Fibroblast of the aortic adventitia (primary cell): Measurements from ENCODE around the gene ZMAT5. TPM values are rescaled to one million over a fixed set of nuclear protein-coding genes. Genes with fewer than 3 reads are reported as not detected.

Experiments used
- DNase-seq: peaks from one replicate; pipeline ENCODE4 v3.0.0-alpha.2; 2010; ENCODE audit warnings: low read depth
- H3K4me3 ChIP-seq: 2 replicates; pipeline ENCODE4 v1.5.1; 2011; ENCODE audit warnings: low read depth, mild to moderate bottlenecking, control low read depth, low read length, moderate library complexity
- total RNA-seq: library from RNA; depleted of rRNA; stranded (reverse); fragments of >200 nt; gene quantifications from 2 replicates; pipeline ENCODE4 v1.2.3, GENCODE V29; 2012; ENCODE audit warnings: low replicate concordance
- TF ChIP-seq, protein P1 (sequence below): IDR thresholded peaks from 2 replicates; pipeline ENCODE4 v1.5.1; 2011; ENCODE audit warnings: mild to moderate bottlenecking, low read length, control low read depth, inconsistent platforms; ENCODE audit not compliant: insufficient read depth

Gene ZMAT5
- total RNA-seq, 1 donor: 17.2 TPM

- TF ChIP-seq, protein P1, sequence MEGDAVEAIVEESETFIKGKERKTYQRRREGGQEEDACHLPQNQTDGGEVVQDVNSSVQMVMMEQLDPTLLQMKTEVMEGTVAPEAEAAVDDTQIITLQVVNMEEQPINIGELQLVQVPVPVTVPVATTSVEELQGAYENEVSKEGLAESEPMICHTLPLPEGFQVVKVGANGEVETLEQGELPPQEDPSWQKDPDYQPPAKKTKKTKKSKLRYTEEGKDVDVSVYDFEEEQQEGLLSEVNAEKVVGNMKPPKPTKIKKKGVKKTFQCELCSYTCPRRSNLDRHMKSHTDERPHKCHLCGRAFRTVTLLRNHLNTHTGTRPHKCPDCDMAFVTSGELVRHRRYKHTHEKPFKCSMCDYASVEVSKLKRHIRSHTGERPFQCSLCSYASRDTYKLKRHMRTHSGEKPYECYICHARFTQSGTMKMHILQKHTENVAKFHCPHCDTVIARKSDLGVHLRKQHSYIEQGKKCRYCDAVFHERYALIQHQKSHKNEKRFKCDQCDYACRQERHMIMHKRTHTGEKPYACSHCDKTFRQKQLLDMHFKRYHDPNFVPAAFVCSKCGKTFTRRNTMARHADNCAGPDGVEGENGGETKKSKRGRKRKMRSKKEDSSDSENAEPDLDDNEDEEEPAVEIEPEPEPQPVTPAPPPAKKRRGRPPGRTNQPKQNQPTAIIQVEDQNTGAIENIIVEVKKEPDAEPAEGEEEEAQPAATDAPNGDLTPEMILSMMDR: no peak
- DNase-seq: peak; percentile 24
- no peak overlapping the region for H3K4me3 ChIP-seq
Observed at GRCh38 chr22:29704528-29705285, 62.1 kb downstream of the ZMAT5 start.

DNA sequence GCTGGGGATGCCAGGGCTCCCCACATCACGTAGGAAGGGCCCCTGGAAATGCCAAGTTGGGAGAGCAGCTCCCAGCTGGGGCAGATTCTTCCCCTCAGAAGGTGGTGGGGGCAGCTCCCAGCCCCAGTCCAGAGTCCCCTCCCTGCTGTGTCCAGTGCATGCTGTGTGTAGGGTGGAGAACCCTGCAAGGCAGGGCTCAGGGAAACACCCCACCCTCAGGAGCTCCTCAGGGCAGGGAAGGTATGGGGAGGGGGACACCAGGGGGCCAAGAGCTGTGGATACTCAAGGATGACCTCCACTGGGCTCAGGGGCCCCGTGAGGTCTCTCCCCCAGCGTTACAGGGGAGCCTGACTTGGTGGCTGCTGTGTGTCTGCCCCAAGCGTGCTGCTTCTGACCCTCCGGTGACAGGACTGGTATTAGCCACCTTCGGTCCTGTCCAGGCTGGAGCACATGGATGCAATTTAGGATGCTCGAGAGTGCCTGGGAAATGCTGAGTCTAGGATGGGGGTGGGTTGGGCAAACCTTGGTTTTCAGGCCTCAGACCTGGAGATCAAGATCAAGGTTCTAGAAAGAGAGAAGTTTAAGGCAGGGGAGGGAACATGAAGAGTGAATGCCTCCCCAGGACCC lies 63.1 kb downstream of the ZMAT5 start:
- TF ChIP-seq, protein P1: no peak
- H3K4me3 ChIP-seq: no peak overlapping the region
- no peak for DNase-seq

DNA sequence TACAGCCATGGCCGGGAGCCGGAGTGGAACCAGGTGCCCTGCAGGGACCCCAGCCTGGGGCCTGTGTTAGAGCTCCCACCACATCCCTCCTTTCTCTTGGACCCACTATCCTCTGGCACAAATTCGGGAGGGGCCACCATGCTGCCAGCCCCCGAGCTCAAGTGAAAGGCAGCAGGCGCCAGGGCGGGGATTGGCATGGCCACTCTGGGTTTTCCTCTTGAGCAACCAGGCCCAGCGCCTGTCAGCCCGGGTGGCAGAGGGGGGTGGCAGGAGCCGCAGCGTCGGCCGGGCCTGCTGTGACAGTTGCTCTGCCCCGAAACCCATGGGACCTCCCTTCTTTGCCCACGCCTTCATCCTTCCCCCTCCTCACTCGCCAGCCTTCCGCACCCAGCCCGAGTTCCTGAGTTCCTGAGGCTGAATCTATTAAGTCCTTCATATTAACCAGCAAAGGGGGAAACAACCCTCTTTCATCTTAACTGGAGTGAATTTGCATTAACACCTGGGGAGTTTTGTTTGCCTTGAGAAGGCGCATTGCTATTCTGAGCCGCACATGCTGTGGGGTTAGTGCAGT lies 63.8 kb downstream of the ZMAT5 start:
- no peak for DNase-seq
- TF ChIP-seq, protein P1: no peak

DNA sequence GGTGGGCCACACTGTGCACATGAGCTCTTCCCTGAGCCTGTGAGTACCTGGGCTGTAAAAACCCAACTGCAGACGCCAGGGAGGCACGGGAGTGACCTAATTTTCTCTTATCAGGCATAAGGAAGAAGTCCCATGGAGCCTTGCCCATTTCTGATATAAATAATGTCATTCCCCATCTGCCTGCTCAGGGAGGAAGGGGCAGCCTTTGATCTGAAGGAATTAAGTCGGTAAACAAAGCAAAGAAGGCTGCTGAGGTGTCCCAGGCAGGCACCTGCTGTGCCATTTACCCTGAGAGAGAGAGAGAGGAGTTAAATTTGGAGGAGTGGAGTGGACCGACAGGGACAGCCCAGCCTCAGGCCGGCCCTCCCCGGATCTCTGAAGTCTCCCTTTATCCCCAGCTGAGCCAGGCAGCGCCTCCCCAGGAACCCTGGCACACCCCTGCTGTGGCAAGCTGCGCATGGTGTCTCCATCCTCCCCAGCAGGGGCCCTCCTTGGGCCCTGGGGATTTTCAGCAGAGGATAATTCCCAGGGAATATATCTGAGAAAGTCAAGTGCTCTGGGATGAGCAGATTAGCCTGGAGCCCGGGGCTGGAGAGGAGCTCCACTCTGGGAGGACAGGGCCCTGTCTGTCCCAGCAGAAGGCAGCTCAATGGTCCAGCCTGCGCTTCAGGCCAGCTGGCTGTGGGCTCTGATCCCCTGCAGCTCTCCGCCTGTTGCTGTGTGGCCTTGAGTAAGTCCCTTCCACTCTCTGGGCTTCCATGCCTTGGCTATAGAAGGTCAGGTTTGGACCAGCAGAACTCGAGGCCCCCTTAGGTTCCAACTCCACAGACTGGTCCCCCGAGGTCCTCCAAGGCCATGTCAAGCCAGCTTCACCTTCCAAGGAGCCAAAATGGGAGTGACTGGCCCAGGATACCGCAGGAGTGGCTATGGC lies 64.5 kb downstream of the ZMAT5 start:
- TF ChIP-seq, protein P1: no peak
- no peak for DNase-seq
- H3K4me3 ChIP-seq: no peak overlapping the region

More for the DNA sequence above, 63.8 kb downstream of the ZMAT5 start:
- no peak overlapping the region for H3K4me3 ChIP-seq

DNA sequence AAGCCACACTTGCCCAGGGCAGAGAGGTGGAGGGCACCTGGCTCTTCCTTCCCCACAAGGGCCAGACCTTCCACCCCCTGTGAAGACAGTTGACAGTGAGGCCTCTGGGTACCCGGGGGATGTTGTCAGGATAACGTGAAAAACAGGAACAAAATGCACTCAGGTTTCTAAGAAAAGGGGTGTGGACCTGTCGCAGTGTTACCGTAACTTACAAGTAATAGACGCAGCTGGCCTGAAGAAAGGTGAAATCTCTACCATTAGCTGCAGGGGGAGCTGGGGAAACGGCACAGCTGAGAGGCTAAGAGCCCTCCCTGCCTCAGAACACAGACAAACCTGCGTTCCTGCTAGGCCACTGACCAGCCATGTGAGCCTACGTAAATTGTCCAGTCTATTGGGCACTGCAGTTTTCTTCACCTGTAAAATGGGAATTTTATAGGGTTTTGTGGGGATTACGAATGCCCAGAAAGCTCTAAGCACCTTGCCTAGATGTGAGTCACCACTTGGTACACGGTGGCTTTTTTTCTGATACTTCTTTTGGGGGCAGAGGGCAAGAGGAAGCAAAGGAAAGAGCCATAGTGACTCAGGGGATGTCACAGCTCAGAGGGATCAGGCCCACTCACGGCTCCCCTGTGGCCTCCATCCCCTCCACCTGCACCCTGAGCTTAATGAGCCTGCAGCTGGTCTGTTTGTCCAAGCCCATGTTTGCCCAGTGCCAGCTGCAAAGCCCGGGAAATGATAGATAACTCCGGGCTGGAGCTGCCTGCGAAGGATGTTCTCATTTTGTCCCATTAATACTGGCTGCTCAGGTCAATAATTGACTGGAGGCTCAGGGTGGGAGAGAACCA lies 65.4 kb downstream of the ZMAT5 start:
- no peak for DNase-seq
- no peak overlapping the region for H3K4me3 ChIP-seq
- TF ChIP-seq, protein P1: no peak

- no peak overlapping the region for H3K4me3 ChIP-seq
- no peak for DNase-seq
- TF ChIP-seq, protein P1: no peak
Observed at GRCh38 chr22:29700900-29701154, 66.0 kb downstream of the ZMAT5 start.
